ENCODE data around the gene PGA5. TPM values are rescaled to one million over a fixed set of nuclear protein-coding genes. Genes with fewer than 3 reads are reported as not detected.
A peak's percentile ranks its signal among the peaks of the same experiment; 100 is the strongest.

Gene PGA5
- total and polyA plus RNA-seq, 9 donors, result 0.27 to 1.7 (median 0.94) TPM; not detected in 4

DNA sequence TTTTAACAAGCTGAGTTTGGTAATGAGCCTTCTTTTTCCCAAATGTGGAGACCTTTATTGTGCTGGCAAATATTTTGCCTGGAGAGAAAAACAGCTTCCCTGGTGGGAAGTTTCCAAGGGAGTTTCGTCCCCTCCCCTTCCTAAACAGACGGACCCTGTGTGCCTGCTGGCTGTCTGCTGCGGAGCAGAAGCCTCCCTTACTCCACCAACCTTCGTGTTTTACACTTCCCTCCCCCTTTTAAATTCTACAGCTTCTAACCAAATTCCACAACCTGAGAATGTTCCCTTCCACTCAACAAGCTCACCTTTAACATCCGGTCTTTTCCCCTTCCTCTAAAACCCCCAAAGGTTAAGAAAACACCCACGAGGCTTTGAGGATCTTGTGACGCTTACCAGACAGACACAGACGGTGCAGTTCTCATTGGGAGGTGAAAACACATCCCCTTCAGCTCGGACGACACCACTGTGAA lies 37.1 kb downstream of the PGA5 start:
- intact Hi-C loops (cut with DNase I), result no loop called here
- no peak for DNase-seq
- 24 to 32% (median 25%) methylated on average over 10 of the region's 10 CpGs for WGBS, 3 donors

DNA sequence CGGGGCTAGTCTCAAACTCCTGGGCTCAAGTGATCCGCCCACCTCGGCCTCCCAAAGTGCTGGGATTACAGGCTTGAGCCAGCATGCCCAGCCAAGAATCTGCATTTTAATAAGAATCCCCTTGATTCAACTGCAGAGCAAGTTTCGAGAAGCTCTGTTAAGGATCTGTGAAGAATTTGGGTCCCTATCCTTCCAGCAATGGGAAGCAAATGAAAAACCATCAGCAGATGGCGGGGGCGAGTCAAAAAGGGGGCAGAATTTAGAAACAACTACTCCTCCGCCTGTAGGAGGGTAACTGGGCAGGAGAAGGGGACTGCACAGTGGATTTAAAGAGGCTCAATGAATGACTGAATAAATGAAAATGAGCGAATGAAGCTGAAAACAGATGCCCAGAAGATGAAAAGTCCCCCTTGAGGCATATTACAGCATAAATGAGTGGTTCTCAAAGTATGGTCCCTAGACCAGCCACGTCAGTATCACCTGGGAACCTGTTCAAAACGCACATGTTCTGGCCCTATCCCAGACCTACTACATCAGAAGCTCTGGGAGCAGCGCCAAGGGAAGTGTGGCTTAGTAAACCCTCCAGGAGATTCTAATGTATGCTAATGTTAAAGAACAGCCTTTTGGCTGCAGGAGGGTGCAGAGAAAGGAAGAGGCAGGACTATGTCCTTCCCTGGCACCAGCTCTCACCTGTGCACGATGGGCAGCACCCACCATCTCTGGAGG lies 39.1 kb downstream of the PGA5 start:
- H3K27me3 ChIP-seq, result no peaks in the 10 kb centered on the region
- no peak for DNase-seq
- H3K9me3 ChIP-seq, result no peaks in the 10 kb centered on the region
- no peaks in the 10 kb centered on the region for H3K36me3 ChIP-seq
- WGBS, 3 donors, result 74 to 83% (median 81%) methylated on average over 12 of the region's 12 CpGs
- no peak overlapping the region for H3K27ac ChIP-seq
- peaks cover 2% of the 10 kb centered on the region for H3K4me1 ChIP-seq (ENCODE audit: insufficient read depth)
- H3K4me3 ChIP-seq, result no peak overlapping the region
- no peak for TF ChIP-seq POLR2A (IDR thresholded peaks at IDR 0.05)
- no peak for TF ChIP-seq EP300 (IDR thresholded peaks at IDR 0.05)
- TF ChIP-seq, protein P1, sequence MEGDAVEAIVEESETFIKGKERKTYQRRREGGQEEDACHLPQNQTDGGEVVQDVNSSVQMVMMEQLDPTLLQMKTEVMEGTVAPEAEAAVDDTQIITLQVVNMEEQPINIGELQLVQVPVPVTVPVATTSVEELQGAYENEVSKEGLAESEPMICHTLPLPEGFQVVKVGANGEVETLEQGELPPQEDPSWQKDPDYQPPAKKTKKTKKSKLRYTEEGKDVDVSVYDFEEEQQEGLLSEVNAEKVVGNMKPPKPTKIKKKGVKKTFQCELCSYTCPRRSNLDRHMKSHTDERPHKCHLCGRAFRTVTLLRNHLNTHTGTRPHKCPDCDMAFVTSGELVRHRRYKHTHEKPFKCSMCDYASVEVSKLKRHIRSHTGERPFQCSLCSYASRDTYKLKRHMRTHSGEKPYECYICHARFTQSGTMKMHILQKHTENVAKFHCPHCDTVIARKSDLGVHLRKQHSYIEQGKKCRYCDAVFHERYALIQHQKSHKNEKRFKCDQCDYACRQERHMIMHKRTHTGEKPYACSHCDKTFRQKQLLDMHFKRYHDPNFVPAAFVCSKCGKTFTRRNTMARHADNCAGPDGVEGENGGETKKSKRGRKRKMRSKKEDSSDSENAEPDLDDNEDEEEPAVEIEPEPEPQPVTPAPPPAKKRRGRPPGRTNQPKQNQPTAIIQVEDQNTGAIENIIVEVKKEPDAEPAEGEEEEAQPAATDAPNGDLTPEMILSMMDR (IDR thresholded peaks at IDR 0.05), result no peak
- intact Hi-C loops (cut with DNase I), result no loop called here

More for the DNA sequence above, 37.1 kb downstream of the PGA5 start:
- TF ChIP-seq, protein P1 (IDR thresholded peaks at IDR 0.05), result no peak
- TF ChIP-seq EP300 (IDR thresholded peaks at IDR 0.05), result no peak
- TF ChIP-seq POLR2A (IDR thresholded peaks at IDR 0.05), result no peak
- H3K9me3 ChIP-seq, result no peaks in the 10 kb centered on the region
- no peaks in the 10 kb centered on the region for H3K36me3 ChIP-seq
- H3K27ac ChIP-seq, result no peak overlapping the region
- no peak overlapping the region for H3K4me3 ChIP-seq
- H3K4me1 ChIP-seq (ENCODE audit: insufficient read depth), result peaks cover 2% of the 10 kb centered on the region
- H3K27me3 ChIP-seq, result no peaks in the 10 kb centered on the region

DNA sequence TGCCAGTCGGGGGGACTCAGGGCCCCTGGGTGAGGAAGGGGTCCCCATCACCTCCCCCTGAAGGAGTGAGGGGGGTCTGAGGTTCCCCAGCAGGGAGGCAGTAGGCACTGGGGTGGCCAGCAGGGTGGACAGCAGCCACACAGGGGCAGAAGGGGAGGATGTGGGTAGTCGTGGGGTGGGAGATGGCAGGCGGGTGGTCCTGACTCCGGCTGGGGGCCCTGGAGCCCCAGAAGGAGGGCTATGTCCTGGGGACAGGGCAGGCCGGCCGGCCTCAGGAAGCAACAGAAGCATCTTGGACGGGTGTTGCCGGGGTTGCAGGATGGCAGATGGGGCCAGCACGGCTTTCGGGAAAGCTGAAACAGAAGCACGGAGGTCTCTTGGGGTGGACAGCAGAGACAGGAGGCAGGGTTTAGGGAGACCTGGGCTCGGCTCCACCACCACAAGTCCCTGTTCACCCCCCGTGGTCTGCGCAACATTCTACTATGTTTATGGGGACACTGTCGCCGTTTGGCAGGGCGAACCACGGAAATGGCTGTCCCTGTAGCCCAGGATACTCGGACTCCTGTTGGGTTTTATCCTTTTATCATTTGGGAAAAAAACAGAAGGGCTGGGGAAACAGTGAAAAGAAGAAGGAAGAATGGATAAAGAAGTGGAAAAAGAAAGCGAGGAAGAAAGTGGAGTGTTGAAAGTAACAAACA lies 40.1 kb downstream of the PGA5 start:
- Histone ChIP-seq H3K27me3 (no peaks in the 10 kb centered on the region), H3K4me1 (ENCODE audit: insufficient read depth) (peaks cover 2% of the 10 kb centered on the region), H3K9me3 (no peaks in the 10 kb centered on the region), H3K4me3 (no peak overlapping the region), H3K27ac (peak overlapping the region in 1 of 2 donors; percentile 58), H3K36me3 (no peaks in the 10 kb centered on the region)
- DNase-seq, result no peak
- WGBS, 3 donors, result 61 to 71% (median 67%) methylated on average over 20 of the region's 20 CpGs
- intact Hi-C loops (cut with DNase I), result no loop called here
- TF ChIP-seq EP300 (IDR thresholded peaks at IDR 0.05) (no peak), POLR2A (IDR thresholded peaks at IDR 0.05) (no peak)
- TF ChIP-seq, protein P1 (IDR thresholded peaks at IDR 0.05), result no peak

DNA sequence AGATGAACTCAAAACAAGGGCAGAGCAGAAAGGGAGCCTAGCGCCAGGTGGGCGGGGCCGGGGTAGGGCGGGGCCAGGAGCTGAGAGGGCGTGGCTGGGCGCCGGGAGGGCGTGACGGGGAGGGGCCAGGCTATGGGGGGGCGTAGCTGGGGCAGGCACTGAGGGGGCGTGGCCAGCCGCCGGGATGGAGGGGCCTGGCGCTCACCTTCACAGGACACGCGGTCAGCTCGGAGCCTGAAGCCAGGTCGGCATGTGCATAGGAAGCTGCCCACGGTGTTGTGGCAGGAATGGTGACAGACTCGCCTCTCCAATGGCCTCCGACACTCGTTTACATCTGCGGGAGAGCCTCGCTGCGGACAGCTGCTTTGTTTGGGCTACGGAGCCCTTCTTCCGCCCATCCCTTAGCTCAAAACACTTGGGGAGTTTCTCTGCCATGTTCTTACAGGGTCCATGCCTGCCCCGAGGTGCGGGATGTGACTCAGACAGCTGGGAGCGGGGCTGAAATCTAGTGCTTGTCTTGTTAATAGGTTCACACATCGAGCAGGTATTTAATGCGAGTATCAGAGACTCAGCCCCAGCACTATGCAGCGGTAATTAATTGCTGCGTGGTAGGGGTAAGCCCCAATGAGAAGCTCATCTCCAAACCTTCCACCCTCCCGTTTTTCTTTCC lies 40.7 kb downstream of the PGA5 start:
- H3K27me3 ChIP-seq, result no peaks in the 10 kb centered on the region
- peaks cover 2% of the 10 kb centered on the region for H3K4me1 ChIP-seq (ENCODE audit: insufficient read depth)
- intact Hi-C loops (cut with DNase I), result no loop called here
- peak overlapping the region in 1 of 2 donors; percentile 41 for H3K27ac ChIP-seq
- no peaks in the 10 kb centered on the region for H3K36me3 ChIP-seq
- WGBS, 3 donors, result 33 to 43% (median 41%) methylated on average over 33 to 35 of the region's 35 CpGs
- H3K9me3 ChIP-seq, result no peaks in the 10 kb centered on the region
- DNase-seq, result peak; percentile 82 to 91 (median 90)
- TF ChIP-seq POLR2A (IDR thresholded peaks at IDR 0.05) (no peak), EP300 (IDR thresholded peaks at IDR 0.05) (no peak)
- TF ChIP-seq, protein P1 (IDR thresholded peaks at IDR 0.05), result no peak
- no peak overlapping the region for H3K4me3 ChIP-seq

Data from ovary (tissue), 9 donors.